ENCODE data around the gene COA1. TPM values are rescaled to one million over a fixed set of nuclear protein-coding genes. Genes with fewer than 3 reads are reported as not detected.

The COA1 gene
- polyA plus RNA-seq, 1 donor (not counting 4 experiments of a cell fraction or from before 2014, with no cell fraction given) = 32.2 TPM

DNA sequence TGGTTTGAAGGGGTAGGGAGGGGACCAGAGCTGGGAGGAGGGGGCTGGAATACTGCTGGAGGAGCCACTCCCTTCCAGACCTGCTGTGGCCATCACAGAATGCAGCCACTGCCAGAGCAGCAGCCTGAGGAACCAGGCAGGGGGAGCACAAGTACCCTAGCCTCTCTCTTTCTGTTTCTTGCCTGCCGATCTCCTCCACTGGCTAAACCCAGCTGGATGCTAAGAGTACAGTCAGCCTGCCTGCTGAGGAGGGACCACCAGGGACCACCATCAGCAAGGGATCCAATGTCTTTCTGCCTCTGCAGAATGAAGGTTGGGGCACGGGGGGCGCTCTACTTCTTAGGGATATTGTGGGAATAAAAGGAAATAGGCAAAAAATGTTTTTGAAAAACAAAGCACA, 33.9 kb upstream of the COA1 start:
- Histone ChIP-seq H3K4me3 (ENCODE audit: control insufficient read depth in 2 of 3, extremely low read depth in 1 of 3, insufficient read depth in 2 of 3, low read depth in 1 of 3, low read length in 3 of 3) (no peak overlapping the region), H3K9me1 (ENCODE audit: control insufficient read depth, extremely low read depth, insufficient read depth, low read length) (no peaks in the 10 kb centered on the region), H4K20me1 (ENCODE audit: control insufficient read depth, extremely low read depth, insufficient read depth, low read length) (no peaks in the 10 kb centered on the region), H2AFZ (ENCODE audit: control insufficient read depth, low read length) (no peak overlapping the region), H3K27ac (ENCODE audit: control insufficient read depth, insufficient read depth, low read length) (no peak overlapping the region), H3K9ac (ENCODE audit: control insufficient read depth, extremely low read depth, insufficient read depth, low read length) (no peak overlapping the region), H3K9me3 (ENCODE audit: control insufficient read depth, low read depth, low read length) (no peaks in the 10 kb centered on the region), H3K36me3 (ENCODE audit: control insufficient read depth in 2 of 2, extremely low read depth in 1 of 2, insufficient read depth in 2 of 2, low read length in 2 of 2) (no peaks in the 10 kb centered on the region), H3K4me1 (ENCODE audit: control insufficient read depth, extremely low read depth, insufficient read depth, low read length) (peaks cover 24% of the 10 kb centered on the region), H3K79me2 (ENCODE audit: control insufficient read depth, insufficient read depth, low read length) (peaks cover 3% of the 10 kb centered on the region), H3K27me3 (ENCODE audit: control insufficient read depth, extremely low read depth, insufficient read depth, low read length) (no peaks in the 10 kb centered on the region), H3K4me2 (ENCODE audit: control insufficient read depth, extremely low read depth, insufficient read depth, low read depth, low read length) (no peak overlapping the region)
- no peak for DNase-seq (ENCODE audit: low read depth, low spot score)
- dilution Hi-C loops (cut with MboI; ENCODE audit: extremely low pct_ligation_motif_present, low sequenced_read_pairs) = no loop called here
- TF ChIP-seq EZH2 (IDR thresholded peaks at IDR 0.05; ENCODE audit: low read length) = no peak
- TF ChIP-seq, protein P1, sequence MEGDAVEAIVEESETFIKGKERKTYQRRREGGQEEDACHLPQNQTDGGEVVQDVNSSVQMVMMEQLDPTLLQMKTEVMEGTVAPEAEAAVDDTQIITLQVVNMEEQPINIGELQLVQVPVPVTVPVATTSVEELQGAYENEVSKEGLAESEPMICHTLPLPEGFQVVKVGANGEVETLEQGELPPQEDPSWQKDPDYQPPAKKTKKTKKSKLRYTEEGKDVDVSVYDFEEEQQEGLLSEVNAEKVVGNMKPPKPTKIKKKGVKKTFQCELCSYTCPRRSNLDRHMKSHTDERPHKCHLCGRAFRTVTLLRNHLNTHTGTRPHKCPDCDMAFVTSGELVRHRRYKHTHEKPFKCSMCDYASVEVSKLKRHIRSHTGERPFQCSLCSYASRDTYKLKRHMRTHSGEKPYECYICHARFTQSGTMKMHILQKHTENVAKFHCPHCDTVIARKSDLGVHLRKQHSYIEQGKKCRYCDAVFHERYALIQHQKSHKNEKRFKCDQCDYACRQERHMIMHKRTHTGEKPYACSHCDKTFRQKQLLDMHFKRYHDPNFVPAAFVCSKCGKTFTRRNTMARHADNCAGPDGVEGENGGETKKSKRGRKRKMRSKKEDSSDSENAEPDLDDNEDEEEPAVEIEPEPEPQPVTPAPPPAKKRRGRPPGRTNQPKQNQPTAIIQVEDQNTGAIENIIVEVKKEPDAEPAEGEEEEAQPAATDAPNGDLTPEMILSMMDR (optimal IDR thresholded peaks at IDR 0.05 in 1 of 3, IDR thresholded peaks at IDR 0.05 in 1 of 3, conservative IDR thresholded peaks at IDR 0.05 in 1 of 3; ENCODE audit: extremely low read depth in 1 of 3, insufficient read depth in 2 of 3, low read length in 3 of 3) = no peak
- FAIRE-seq = no peak

DNA sequence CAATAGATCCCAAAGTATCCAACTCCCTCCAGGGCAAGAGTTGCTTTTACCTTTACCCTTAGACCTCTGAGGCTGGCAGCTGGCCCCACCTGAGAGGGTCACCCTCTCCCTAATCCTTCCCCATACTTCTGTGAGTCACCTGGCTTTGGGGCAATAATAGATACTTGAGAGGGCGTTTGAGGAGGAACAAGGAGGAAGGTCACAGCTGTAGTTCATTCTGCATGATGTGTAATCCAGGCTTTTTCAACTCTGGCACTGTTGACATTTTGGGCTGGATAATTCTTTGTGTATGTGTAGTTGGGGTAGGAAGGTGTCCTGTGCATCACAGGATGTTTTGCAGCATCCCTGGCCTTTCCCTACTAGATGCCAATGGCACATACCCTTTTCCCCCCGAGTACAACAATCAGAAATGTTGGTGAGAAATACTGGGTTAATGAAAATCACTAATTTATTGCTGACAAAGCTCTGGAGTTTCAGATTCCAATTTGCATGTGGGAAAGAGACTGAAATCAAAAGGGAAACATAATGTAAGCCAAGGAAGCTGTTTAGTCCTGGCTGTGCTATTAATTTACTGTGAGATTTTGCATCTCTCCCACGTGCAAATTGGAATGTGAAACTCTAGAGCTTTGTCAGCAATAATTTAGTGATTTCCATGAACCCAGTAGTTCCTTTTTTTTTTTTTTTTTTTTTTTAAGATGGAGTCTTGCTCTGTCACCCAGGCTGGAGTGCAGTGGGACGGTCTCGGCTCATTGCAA, 32.8 kb upstream of the COA1 start:
- no peak overlapping the region for H2AFZ ChIP-seq (ENCODE audit: control insufficient read depth, low read length)
- FAIRE-seq = no peak
- peaks cover 3% of the 10 kb centered on the region for H3K79me2 ChIP-seq (ENCODE audit: control insufficient read depth, insufficient read depth, low read length)
- H3K9me3 ChIP-seq (ENCODE audit: control insufficient read depth, low read depth, low read length) = no peaks in the 10 kb centered on the region
- H3K36me3 ChIP-seq (ENCODE audit: control insufficient read depth in 2 of 2, extremely low read depth in 1 of 2, insufficient read depth in 2 of 2, low read length in 2 of 2) = no peaks in the 10 kb centered on the region
- dilution Hi-C loops (cut with MboI; ENCODE audit: extremely low pct_ligation_motif_present, low sequenced_read_pairs) = no loop called here
- no peak overlapping the region for H3K4me2 ChIP-seq (ENCODE audit: control insufficient read depth, extremely low read depth, insufficient read depth, low read depth, low read length)
- H3K9me1 ChIP-seq (ENCODE audit: control insufficient read depth, extremely low read depth, insufficient read depth, low read length) = no peaks in the 10 kb centered on the region
- H3K4me3 ChIP-seq (ENCODE audit: control insufficient read depth in 2 of 3, extremely low read depth in 1 of 3, insufficient read depth in 2 of 3, low read depth in 1 of 3, low read length in 3 of 3) = no peak overlapping the region
- no peak for DNase-seq (ENCODE audit: low read depth, low spot score)
- no peaks in the 10 kb centered on the region for H3K27me3 ChIP-seq (ENCODE audit: control insufficient read depth, extremely low read depth, insufficient read depth, low read length)
- peaks cover 27% of the 10 kb centered on the region for H3K4me1 ChIP-seq (ENCODE audit: control insufficient read depth, extremely low read depth, insufficient read depth, low read length)
- no peak overlapping the region for H3K9ac ChIP-seq (ENCODE audit: control insufficient read depth, extremely low read depth, insufficient read depth, low read length)
- no peaks in the 10 kb centered on the region for H4K20me1 ChIP-seq (ENCODE audit: control insufficient read depth, extremely low read depth, insufficient read depth, low read length)
- TF ChIP-seq EZH2 (IDR thresholded peaks at IDR 0.05; ENCODE audit: low read length) = no peak
- TF ChIP-seq, protein P1 (optimal IDR thresholded peaks at IDR 0.05 in 1 of 3, IDR thresholded peaks at IDR 0.05 in 1 of 3, conservative IDR thresholded peaks at IDR 0.05 in 1 of 3; ENCODE audit: extremely low read depth in 1 of 3, insufficient read depth in 2 of 3, low read length in 3 of 3) = no peak
- no peak overlapping the region for H3K27ac ChIP-seq (ENCODE audit: control insufficient read depth, insufficient read depth, low read length)
